Activated CD8-positive, alpha-beta memory T cell treated with anti-CD3 and anti-CD28 coated beads, Interleukin-2, amount 50 U/mL, for 1 hour (primary cell): Measurements from ENCODE around the gene PGRMC1.
"Not testable (repeated sequence)": the region's sequence is repeated elsewhere in the genome, so short reads cannot be mapped to it uniquely, and the experiment has no call there.

Experiments
- DNase-seq: peaks from one replicate; pipeline ENCODE4 v3.0.0-alpha.2; 2020; ENCODE audit errors: extremely low read depth

PGRMC1 gene

DNA sequence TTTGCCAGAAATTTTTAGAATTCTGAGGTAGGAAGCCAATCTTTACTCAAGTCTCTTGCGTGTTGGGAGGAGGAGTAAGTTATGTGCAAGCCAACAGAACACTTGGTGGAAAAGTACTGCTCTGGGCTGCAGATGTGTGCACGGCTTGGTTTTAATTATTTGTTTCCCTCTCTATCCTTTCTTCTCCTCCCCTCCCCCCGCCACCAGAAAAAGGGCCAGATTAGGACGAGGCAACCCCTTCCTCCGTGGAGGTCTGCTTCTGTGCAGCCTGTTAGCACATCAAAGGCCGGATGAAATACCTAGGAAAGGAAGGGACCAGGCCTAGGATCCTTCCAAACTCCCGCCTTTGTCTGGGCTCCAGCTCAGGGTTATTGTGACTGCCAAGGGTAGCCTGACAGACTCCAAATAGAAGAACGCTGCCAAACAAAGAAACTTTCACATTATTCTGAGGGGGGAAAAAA is 1.0 kb upstream of the PGRMC1 start:
- DNase-seq, result no peak

DNA sequence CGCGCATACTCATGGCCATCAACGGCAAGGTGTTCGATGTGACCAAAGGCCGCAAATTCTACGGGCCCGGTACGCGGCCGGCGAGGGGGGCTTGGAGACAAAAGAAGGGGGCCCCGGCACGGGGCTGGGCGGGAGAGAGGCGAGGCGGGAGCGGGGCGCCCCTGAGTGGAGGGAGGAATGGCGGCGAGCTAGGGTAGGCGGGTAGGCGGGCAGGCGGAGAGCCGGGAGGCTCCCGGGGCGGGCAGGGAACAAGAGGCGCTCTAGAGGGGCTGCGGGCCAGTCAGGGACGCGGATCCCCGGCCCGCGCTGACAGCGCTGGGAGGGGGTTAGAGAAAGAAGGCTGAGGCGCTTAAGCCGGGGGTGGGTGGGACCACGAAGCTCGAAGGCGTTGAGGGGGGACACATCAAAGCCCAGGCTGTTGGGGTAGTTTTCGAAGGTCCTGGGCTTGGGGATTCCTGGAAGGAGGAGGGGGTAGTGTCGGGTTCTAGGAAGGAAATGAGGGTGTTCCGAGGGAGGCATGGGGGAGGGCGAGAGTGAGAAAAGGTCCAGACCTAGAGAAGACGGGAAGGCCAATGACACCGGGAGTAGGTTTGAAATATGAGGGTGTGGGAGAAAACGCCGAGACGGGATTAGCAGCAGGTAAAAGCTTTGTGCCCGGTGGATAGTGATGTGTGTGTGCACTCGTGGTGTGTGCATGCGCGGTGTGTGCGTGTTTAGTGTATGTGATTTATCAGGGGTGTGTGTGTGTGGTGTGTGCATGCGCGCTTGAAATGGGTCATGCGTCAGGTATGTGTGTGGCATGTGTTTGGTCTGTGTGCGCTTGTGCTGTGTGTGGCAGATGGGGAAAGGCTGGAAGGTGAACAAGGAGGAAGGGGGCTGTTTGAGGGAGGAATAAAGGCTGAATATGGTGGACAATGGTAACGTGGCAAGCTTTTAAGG is 807 bp downstream of the PGRMC1 start:
- no peak for DNase-seq

DNA sequence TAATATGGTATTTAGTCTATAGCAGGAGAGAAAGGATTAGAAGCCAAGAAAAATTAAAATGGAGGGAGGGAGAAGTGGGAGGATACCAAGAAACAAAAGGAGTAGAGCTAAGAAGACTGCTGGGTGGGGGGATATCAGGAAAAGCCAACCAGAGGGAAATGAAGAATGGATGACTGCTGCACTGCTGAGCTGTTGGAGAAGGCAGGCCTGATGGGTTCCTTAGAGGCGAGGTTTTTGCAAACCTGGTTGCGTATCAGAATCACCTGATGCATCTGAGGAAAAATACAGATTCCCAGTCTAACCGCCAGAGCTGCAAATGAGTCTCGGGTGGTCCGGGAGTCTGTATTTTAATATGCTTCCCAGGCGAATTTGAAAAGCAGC is 1.5 kb downstream of the PGRMC1 start:
- no peak for DNase-seq

DNA sequence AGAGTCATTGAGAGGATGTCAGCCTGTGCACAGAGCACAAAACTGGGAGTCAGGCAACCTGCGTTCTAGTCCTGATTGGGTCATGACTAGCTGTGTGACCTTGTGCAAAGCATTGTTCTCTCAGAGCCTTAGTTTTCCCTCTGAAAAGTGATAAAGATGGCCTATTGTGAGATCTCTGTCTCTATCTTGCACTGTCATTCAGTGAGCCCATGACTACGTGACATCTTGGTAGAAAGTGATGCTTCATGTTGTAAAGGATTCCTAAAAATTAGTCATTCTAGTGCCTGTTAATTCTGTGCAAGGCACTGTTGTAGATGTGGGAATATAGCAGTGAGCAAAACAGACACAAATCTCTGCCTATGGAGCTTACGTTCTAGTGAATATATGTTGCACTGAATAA is 2.5 kb downstream of the PGRMC1 start:
- no peak for DNase-seq

DNA sequence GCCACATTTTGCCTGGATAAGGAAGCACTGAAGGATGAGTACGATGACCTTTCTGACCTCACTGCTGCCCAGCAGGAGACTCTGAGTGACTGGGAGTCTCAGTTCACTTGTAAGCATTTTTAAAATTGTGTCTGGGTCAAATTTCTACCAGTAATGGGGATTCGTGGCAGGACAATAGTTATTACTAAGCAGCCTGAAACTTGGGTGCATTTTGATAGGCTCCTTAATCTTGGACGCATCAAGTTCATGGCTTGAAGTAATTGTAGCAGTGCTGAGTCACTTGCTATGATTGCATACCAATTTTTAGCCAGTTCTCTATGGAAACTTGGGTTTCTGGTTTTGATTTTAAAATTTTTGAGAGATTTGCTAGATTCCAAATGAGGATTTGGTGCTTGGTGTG is 4.3 kb downstream of the PGRMC1 start:
- DNase-seq, result no peak

DNA sequence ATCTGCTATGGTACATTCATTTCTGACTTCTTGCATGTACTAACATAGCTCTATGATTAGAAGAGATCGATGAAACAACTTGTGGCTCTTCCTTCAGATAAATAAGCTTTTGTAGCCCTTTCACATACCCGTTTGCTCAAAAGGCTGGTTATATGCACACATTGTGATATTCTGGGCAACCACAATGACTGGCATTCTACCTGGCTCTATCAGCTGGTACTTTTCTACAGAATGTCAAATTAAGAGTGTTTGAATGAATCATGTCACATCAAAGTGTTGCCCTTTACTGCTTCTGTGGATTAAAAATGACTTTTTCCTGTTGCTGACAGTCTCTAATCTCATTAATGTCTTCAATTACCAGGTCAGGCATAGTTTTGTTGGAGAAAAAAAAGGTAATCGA is 11.6 kb downstream of the PGRMC1 start:
- no peak for DNase-seq

DNA sequence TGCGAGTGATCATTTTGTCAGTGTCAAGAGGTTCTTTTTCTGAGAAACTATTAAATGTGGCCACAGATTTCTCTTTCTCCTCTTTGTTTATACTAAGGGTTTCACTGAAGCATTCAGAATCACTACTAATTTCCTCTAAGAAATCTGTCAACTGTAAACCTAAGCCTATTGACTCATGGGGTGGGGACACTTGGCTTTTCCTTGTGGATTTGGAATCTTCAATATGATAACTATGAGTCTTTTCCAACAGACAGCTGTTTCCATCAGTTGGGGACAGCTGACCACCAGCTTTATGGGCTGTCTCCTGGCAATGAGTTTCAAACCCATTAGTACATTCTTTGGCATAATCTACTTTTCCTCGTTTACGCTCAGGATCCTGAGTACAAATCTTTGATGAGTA is 13.8 kb downstream of the PGRMC1 start:
- DNase-seq, result no peak

DNA sequence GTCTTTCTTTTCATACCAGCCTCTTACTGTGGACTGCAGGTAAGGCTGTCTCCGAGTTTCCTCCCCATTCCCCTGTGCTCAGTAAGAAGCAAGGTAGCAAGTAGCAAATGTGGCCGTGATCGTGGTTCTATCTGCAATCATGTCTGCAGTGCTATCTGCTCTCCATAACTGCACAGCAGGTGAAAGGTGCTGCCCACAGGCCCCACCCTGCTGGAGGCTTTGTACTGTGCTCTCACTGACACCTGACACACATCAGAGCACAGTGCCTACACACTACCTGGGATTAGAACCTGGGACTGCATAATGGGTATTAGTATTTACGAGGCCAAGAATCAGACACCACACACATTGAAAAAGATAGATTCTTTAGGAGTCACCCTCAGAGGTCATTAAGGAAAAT is 15.3 kb downstream of the PGRMC1 start:
- no peak for DNase-seq

DNA sequence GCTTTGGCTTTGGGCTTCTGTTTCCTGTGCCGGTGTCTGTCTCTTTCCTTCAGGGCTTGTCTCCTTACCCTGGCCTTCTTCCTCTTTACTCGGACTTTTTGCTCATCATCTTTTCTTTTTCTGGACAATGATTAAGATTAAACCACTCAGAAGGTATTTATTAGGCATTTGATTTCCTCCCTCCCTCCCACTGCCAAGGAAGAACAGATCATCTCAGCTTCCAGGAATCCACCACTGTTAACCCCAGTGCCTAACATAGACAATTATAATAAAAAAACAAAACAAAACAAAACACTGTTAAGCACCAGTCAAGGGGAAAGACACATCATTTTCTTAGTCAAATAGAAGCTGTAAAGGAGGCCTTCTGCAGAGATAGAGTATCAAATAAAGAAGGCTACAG is 16.6 kb downstream of the PGRMC1 start:
- no peak for DNase-seq

DNA sequence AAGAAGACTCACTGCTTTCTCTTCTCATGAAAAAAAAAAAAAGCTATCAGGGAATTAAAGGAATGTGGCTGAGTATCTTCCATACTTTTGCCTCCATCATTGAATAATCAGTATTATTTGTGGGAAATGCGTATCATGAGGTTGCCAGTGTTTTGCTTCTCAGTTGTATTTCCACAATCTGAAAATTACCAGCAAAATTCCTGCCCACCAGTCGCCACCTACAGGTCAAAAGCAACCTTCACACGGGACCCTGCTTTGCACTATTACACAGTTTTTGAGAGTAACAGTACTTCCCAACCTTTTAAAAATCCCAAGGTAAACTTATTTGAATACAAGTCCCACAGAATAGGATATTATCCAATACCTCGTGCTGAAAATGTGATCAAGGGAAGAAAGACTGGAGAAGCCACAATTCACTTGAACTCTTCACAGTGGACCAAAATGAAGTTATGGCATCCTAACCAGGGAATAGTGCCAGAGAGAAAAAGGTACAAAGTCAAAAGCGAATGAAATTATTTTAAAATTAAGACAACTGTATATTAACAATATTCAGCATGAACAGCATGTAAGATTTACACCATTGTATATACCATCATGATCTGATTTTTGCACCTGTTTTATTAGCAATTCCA is 30.4 kb downstream of the PGRMC1 start:
- no peak for DNase-seq

DNA sequence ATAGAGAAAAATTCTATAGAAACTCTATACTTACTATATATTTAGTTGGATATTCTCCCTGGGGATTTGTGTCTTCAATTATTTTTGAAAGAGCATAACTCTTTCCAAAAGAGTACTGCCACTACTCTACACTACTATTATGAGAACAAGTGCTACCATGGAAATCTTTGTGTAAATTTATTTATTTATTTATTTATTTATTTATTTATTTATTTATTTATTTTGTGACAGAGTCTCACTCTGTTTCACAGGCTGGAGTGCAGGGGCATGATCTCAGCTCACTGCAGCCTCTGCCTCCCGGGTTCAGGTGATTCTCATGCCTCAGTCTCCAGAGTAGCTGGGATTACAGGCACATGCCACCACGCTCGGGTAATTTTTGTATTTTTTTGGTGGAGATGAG is 31.0 kb downstream of the PGRMC1 start:
- not testable (repeated sequence) for DNase-seq

DNA sequence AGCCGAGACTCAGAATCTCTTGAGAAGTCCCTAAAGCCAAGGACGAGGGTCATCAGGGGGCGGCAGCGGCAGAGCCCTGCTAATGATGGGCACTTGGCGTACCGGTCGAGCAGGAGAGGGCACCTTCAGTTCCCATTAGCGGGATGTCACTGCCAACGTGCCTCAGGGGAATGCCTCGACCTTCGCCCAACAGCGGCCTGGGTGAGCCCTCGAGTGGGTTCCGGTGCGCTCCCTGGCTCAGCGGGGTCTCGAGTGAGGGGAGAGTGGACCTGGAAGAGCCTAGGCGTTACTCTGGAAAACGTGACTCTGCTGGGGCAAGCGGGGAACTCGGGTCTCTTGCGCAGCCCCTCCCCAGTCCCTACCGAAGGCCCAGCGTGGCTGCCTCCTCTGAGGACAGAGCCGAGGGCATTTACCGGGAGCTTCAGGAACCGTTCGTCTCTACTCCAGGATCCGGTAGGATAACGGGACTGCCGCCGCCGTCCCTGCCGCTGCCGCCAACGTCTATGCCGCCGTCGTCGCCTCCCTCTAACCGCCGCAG is 36.9 kb downstream of the PGRMC1 start:
- no peak for DNase-seq

DNA sequence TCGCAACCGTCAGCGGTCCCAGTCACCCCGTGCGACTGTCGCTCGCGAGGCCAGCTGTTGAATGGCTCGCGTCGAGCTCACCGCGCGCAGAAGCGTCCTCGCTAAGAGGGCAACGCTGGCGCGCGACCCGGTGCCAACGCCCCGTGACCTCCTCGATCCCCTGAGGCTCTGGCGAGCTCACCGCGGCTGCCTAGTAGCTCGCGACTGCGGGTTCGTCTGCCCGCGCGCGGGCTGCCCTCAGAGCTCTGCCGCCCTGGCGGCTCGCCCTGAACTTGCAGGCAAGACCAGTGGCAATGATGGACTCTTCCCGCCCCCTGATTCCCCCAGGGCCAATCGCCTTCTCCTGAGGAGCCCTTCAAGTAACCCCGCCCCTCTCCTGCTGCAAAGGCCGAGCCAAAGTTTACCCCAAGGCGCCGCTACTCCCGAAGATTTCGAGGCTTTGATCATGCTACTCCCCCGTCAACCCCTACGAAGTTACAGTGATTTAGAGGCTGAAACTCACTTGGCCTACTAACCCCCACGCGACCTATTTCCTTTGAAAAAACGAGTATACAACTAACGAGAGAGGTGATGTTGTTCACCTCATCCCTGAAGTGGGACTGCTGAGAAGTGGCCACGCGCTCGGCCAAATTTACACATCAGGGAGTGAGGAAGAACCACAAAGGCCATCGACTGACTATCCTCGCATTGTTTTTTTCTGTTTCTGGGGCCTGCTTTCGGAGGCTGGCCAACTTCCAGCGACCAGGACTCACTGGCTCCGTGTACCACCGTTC is 37.5 kb downstream of the PGRMC1 start:
- DNase-seq, result peak; percentile 13

DNA sequence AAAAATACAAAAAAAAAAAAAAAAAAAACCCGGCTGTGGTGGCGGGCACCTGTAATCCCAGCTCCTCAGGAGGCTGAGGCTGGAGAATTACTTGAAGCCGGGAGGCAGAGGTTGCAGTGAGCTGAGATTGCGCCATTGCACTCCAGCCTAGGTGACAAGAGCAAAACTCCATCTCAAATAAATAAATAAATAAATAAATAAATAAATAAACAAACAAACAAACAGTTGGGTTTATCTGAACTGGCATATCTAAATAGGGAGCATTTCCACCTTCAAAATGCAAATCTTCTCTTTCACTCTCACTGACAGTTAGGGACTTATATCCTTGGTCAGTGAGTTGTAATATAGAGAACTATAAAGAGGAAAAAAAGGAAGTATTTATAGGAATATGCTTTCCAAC is 46.3 kb downstream of the PGRMC1 start:
- DNase-seq, result not testable (repeated sequence)

DNA sequence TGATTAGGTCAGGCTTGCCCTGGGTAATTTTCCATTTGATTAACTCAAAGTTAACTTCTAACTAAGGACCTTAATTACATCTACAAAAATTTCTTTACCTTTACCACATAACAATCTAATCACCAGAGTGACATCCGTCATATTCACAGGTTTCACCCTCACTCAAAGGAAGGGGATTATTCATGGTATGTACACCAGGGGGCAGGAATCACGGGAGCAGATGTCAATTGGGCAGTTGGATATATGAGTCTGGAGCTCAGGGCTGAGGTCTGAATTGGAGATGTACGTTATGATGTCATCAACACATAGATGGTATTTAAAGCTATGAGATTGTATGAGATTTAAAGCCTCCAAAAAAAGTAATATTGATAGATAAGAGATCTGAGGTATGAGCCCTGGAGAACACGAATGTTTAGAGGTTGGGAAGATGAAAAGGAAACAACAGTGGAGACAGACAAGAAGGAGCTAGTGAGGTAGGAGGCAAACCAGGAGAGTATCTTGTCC is 52.9 kb downstream of the PGRMC1 start:
- no peak for DNase-seq

DNA sequence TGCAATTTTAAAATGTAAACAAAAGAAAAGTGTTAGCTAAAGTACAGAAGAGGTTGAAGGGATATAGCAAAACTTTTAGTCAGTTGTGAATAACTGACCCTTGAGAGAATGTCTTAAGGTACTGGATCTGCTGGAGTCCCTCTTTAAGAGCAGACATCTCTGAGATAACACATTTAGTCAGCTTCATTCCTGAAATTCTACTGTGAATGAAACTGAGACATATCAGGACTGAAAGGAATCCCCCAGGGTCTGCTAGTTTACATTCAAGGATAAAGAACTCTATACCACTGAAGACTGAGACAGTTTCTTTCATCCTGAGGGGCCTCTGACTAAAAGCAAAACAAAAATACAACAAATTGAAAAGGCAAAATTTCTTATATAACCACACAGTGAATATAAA is 54.4 kb downstream of the PGRMC1 start:
- DNase-seq, result no peak

DNA sequence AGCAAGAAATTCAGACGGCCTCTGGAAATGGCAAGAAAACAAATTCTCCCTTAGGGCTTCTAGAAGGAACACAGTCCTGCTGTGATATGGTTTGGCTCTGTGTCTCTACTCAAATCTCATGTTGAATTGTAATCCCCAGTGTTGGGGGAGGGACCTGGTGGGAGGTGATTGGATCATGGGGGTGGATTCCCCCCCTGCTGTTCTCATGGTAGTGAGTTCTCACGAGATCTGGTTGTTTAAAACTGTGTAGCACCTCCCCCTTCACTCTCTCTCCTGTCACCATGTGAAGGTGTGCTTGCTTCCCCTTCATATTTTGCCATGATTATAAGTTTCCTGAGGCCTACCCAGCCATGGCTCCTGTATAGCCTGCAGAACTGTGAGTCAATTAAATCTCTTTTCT is 55.2 kb downstream of the PGRMC1 start:
- not testable (repeated sequence) for DNase-seq

DNA sequence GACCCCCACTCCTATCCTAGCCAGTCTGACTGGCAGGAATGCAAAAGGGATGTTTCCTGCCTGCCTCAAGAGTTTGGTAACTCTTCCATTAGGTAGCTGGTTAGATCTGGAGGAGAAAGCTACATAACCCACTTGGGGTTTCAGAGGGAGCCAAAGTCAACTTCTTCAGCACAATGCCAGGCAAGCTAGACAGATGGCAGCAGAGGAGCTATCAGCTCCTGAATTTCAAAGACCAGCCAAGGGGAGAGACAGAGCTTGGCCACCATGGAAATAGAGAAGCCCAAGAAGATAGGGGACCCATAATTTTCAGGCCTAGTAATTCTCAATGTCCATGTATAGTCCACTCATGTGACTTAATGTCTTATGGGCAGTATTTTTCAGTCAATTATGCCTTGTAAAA is 56.4 kb downstream of the PGRMC1 start:
- no peak for DNase-seq
